NCI-H146 treated with DMSO at 0.1 percent for 48 hours (cell line): ENCODE data around the gene WWOX.

ENCODE experiments used
- DNase-seq: peaks from one replicate; lab custom pipeline; 2025; ENCODE audit not compliant: unreplicated experiment; lab: John Stamatoyannopoulos, UW

The WWOX gene

DNA sequence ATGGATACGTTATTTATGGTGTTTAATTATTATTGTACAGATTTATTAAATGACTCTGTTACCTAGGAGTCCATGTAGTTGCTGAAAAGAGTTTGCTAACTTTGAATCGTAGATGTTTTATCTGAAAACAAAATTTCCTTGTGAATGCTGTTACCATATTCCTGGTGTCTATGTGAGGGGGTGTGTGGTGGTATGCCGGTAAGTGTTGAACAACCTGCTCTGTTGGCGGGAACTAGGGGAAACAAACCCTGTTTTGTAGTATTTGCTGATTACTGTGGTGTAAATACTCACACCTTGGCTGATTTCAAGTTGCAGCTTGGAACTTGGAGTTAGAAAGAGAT lies 386.4 kb downstream of the WWOX start:
- DNase-seq = no peak

GRCh38 chr16:78487471-78487870 lies 388.0 kb downstream of the WWOX start:
- DNase-seq = no peak

DNA sequence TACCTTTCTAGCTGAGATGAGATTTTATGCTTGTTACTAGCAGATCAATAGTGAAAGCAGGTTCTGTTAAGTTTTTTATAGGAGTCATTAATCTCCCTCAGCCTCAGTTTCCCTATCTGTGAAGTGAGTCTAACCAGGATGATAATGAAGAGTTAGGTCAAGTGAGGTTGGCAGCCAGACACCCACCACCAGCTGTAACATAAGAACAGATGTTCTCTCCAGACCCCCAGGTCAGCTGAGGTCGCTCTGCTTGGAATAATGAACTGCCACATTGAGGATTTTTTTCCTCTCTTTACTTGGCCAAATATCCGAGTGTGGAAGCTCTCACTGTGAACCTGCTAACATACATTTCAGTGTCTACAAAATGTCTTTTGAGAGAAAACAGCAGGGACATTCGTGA lies 389.6 kb downstream of the WWOX start:
- no peak for DNase-seq

- DNase-seq = peak; percentile 6
These were observed 390.2 kb downstream of the WWOX start for GRCh38 chr16:78489631-78490030.

DNA sequence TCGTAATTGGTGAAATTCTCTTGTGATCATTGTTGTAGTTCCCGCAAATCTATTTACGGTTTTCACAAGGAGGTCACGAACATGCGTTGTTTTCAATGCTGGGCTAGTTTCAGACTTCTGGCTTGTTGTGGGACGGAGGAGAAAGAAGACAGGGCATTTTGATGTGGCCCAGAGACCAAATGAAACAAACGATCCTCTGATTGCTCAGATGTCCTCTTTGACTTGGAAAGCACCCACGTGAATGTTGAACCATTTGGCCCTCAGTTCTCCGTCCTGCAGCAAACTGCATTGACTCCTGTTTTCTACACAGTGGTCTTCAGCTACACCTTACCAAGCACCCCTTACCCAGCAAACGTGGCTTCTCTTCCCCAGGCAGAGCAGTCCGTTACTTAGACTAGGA lies 391.0 kb downstream of the WWOX start:
- DNase-seq = no peak

- no peak for DNase-seq
These were observed 391.4 kb downstream of the WWOX start for GRCh38 chr16:78490847-78491246.

DNA sequence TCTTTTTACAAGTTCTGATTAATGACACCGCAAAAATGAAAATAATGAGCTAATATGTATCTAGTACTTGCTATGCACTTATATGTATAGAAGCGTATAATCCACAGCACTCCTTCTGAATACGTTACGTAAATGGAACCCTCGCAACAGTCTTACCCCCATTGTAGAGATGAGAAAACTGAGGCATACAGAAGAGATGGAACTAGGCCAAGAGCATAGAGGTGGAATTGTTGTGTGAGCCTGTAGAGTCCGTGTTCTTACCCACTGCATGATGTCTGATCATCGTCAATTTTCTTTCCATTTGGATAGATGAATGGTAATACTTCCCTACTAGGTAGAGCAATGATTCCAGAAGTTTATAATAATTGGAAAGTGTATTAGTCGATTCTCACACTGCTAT lies 394.1 kb downstream of the WWOX start:
- DNase-seq = no peak

GRCh38 chr16:78494105-78494504 lies 394.7 kb downstream of the WWOX start:
- no peak for DNase-seq

DNA sequence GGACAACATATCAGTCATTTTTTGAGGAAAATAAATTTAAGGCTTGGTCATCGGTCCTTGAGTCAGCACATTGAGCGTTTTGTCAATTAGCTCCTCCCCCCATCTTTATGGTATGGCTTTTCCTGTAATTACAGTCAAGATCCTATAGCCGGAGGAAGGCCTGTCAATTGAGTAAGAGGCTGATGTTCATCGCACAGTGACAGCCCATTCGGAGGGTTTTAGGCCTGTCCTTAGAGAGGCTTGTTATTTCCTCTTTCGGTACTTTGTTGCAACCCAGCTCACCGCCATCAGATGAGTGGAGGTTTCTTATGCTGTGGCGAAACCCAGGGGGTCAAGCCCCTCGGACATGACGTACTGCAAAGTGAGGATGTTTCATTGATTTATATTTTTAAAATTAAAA lies 395.2 kb downstream of the WWOX start:
- no peak for DNase-seq

- no peak for DNase-seq
These were observed 396.7 kb downstream of the WWOX start for GRCh38 chr16:78496189-78496588.

DNA sequence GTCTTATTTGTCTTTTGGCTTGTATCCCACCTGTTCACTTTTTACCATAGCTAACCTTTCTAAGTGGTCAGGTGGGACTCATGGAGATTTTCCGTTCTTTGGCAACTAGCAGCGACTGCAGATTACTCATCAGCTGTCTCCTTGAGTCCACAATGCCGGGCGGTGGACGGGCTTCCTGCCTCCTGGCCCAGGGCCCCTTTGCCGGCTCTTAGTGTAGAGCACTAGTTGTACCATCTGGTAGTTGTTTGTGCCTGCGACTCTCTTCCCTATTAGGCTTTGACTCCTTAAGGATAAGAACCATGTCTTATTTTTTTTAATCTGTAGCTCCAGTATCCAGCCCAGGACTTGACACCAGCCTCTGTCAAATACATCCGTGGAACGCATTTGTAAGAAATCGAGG lies 399.9 kb downstream of the WWOX start:
- no peak for DNase-seq

DNA sequence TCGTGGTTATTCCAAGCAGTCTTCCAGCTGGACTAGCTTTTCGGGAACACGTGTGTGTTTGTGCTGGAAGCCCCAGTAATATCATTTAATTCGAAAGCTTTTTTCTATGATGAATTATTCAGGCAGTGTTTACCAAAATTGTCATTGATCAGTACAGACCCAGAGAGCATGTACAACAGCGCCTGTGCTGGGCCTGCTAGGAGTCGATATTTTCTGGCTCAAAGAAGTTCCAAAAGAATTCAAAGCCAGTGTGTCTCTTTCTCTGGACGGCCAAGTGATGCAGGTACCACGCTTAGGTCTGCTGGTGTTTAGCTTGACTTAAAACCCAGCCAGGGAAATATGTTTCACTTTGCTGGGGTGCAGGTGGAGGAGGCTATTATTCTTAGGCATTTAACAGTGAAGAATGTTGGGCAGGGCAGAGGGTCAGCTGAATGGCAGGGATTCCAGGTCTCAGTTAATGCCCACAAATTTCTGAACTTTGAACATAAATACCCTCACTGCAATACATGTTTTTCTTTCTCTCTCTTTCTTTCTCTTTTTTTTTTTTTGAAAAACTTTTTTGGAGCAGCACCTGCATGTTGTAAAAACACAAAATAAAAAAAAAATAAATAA lies 401.3 kb downstream of the WWOX start:
- DNase-seq = no peak

DNA sequence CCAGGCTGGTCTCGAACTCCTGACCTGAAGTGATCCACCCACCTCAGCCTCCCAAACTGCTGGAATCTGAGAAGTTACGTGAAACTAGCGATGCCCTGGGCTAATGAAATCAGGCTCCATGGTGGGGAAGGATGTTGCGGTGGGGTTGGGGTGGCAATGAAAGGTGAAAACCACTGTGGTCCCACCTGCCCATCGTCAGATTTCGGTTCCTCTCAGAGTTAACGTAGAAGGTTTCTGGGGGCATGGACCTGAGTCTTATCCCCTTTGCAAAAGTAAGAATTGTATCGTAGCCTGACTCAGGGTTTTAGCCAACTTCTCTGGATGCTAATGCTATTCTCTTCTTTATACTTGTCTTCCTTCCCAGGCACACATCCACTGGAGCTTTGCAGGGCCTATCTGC lies 402.3 kb downstream of the WWOX start:
- no peak for DNase-seq

DNA sequence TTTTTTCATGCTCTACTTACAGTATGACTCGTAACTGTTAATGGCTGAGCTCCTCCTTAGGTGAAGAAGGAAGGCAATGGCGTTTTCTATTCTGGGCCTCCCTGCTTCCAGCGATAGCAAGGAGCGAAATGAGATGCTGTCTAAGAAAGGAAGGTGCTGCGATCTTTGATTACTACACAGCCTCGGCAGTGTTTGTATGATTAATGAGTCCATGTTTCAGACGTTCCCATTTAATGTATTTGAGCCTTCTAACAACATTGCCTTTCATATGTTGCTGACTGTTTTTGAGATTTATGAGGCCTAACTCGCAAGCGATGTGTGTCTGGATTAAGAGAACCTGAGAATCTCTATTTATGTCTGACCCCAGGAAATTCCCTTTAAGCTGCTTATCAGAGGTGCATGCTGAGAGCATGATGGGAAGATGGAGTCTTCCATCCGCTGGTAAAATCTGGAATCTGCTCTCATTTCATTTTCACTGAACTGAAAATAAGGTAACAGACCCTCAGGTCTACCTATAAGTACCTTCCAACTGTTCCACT lies 403.4 kb downstream of the WWOX start:
- DNase-seq = no peak

DNA sequence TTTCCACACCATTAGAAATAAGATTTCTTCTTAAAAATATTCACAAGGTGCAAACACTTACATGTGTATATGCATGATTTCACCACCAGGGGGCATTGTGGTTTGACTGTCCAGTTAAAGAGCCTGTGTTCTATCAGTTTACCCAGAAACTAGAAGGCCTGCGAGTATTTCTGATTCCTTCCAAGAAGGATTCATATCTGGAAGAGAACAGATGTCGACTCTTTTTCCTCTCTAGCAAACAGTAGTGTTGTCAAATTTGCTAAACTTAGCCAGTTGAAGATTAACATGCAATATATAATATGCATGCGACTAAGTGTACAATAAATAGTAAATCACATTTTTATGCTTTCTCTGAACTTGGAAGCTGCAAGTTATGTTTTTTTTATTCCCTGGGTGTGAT lies 404.1 kb downstream of the WWOX start:
- DNase-seq = no peak

DNA sequence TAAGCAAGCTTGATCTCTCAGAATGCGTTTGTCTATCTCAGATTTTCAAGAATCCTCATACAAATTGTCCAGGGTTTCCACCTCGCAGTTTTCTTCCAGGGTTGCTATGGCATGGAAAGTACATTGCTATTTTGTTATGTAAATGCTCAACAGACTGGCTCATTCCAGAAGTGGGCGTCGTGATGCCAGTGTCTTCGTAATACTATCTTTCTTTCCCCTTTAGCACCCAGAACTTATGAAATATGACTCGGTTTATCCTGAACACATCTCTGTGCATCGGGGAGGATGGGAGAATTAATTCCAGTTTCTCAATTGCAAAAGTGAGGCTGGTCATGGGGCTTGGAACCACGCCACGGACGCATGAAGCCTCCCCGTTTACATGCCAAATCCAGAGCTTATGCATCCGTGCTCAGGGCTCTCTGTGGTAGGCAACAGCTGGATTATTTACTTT lies 405.0 kb downstream of the WWOX start:
- DNase-seq = no peak

GRCh38 chr16:78505036-78505435 lies 405.6 kb downstream of the WWOX start:
- no peak for DNase-seq

GRCh38 chr16:78505544-78506366 lies 406.3 kb downstream of the WWOX start:
- DNase-seq = no peak

DNA sequence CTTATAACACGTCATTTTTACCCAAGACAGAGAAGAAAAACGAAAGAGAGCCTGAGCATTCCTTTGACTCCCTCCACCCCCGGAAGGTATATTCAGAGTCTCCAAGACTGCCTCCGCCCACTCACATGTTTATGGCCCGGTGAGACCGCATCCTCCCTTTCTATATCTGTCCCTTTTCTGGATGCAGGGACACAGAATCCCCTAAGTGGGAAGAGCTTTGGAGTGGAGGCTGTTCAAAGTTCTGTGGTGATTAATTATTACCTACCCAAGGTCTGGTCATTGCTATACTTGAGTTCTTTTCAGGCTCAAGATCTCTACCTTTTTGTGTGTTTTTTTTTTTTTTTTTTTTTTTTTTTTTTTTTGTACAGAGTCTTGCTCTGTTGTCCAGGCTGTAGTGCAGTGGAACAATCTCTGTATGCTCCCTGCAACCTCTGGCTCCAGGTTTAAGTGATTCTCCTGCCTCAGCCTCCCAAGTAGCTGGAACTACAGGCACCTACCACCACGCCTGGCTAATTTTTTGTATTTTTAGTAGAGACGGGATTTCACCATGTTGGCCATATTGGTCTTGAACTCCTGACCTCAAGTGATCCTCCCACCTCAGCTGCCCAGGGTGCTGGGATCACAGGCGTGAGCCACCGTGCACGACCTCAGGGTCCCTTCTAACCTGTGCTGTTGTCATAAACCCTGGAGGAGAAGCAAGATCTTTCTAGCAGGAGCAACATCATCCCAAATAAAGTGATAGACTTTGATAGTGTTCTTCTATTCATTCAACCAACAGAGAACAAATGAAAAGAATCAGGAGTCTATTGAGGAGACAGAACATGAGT lies 407.1 kb downstream of the WWOX start:
- no peak for DNase-seq

GRCh38 chr16:78507576-78507975 lies 408.1 kb downstream of the WWOX start:
- no peak for DNase-seq

DNA sequence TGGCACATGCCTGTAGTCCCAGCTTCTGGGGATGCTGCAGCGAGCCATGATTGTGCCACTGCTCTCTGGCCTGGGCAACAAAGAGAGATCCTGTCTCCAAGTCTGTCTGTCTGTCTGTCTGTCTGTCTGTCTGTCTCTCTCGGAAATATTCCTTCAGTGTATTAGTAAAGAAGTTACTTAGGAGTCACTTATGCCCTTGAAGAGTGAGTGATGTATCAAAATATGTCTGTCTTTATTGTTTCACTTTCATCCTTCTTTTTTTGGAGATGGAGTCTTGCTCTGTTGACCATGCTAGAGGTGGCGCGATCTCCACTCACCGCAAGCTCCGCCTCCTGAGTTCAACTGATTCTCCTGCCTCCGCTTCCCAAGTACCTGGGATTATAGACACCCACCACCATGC lies 410.5 kb downstream of the WWOX start:
- no peak for DNase-seq

DNA sequence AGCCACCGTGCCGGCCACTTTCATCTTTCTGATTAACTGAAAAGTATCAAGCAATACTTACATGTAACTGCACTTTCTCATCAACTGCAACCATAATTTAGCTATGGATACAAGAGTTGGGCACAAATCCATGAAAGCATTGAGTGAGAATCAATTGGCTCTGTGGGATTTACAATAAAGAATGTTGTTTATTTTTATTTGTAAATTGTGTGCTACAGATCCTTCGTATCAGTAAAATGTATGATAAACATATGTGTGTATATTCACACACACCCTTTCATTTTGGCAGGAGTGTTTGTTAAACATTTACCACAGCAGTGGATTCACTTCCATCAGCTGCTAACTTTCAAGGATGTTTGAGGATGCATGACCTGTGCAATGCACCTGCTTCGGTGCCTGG lies 411.0 kb downstream of the WWOX start:
- no peak for DNase-seq
